ENCODE results near the gene DCC.

GRCh38 chr18:52700816-52701215 is 360.8 kb downstream of the DCC start:
- TF ChIP-seq CTCF (IDR thresholded peaks at IDR 0.05) = no peak
- TF ChIP-seq POLR2A (IDR thresholded peaks at IDR 0.05) = no peak

Data from body of pancreas (tissue), 4 donors.